Measurements from ENCODE around the gene STAC3. TPM values are rescaled to one million over a fixed set of nuclear protein-coding genes. Genes with fewer than 3 reads are reported as not detected.
"Not testable (repeated sequence)": the region's sequence is repeated elsewhere in the genome, so short reads cannot be mapped to it uniquely, and the experiment has no call there.

The STAC3 gene
- polyA plus RNA-seq (ENCODE audit: insufficient read length in 3 of 3): 1 to 10 TPM; 2.5 to 4.2 (median 3.3) TPM

- DNase-seq (ENCODE audit: low read depth in 3 of 3, low spot score in 2 of 3): no peak
Observed at GRCh38 chr12:57250956-57251355, at the start of gene STAC3. STAC3 (minus strand) TSS chr12:57251187; CDS start chr12:57249636, 1,551 bp downstream.

GRCh38 chr12:57299514-57300016 lies 48.6 kb upstream of the STAC3 start:
- DNase-seq (ENCODE audit: low read depth in 3 of 3, low spot score in 2 of 3): no peak

- no peak for DNase-seq (ENCODE audit: low read depth in 3 of 3, low spot score in 2 of 3)
Observed at GRCh38 chr12:57296291-57296690, 45.3 kb upstream of the STAC3 start.

DNA sequence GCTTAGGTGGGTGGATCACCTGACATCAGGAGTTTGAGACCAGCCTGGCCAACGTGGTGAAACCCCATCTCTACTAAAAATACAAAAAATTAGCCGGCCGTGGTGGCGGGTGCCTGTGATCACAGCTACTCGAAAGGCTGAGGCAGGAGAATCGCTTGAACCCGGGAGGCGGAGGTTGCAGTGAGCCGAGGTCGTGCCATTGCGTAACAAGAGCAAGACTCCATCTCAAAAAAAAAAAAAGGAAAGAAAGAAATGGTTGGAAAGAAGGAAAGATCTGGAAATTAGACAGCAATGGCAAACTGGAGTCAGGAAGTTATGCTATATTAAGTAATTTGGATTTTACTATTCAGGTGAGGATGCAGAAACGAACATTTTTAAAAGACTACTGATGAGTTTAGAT lies 31.1 kb upstream of the STAC3 start:
- DNase-seq (ENCODE audit: low read depth in 3 of 3, low spot score in 2 of 3): not testable (repeated sequence)

DNA sequence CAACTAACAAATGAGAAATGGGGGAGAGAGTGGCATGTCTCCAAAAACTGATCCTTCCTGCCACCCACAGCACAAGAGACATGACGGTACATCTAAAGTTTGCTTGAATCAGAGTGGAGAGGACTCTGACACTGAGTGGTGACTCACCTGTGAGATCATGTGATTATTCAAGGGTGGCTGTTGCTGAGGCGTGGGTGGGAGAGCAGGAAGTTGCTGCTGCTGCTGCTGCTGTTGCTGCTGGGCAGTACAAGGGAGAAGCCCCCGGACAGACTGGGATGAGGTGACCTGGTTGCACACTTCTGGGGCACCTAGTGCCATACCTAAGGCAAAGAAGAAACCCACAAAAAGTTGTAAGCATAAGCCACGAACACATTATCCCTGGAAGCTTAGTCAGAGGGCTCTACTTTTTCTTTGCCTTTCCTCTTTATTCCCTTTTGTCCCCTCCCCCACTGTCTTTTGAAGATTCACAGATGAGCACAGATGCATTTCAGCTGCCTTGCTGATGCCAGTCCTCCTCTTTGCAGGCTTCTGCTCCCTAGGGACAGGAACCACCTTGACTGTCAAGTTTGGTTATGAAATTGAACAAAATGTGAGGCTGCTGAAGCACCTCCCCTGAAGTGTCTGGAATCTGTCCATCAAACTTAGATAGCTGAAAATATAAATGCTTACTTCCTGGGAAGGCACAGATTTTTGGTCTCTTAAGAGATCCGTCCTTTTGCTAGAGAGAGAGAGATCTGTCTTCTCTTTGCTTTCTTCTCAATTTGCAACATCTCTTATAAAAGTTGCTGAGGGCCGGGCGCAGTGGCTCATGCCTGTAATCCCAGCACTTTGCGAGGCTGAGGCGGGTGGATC lies 29.4 kb upstream of the STAC3 start:
- DNase-seq (ENCODE audit: low read depth in 3 of 3, low spot score in 2 of 3): no peak

GRCh38 chr12:57278465-57279381 lies 27.7 kb upstream of the STAC3 start:
- no peak for DNase-seq (ENCODE audit: low read depth in 3 of 3, low spot score in 2 of 3)

DNA sequence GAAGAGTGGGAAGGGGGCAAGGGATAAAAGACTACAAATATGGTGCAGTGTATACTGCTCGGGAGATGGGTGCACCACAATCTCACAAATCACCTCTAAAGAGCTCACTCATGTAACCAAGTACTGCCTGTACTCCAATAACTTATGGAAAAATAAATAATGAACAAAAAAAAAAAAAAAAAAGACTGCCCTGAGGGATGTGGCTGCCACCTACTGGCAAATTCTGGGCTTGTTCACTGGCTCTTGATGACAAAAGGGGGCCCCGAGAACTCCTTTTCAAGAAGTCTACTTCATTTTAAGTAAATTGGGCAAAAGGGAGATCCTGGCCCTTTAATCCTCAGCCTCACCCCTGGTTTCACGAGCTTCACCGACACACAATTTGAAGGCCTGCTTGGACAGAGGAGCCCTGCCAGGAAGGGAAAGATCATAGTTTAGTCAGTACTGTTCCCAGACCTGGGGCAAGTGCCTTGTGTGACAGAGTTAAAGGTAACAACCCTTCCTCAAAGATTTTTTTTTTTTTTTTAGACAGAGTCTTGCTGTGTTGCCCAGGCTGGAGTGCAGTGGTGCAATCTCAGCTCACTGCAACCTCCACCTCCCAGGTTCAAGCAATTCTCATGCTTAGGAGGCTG lies 26.1 kb upstream of the STAC3 start:
- no peak for DNase-seq (ENCODE audit: low read depth in 3 of 3, low spot score in 2 of 3)

GRCh38 chr12:57276233-57276632 lies 25.2 kb upstream of the STAC3 start:
- not testable (repeated sequence) for DNase-seq (ENCODE audit: low read depth in 3 of 3, low spot score in 2 of 3)

GRCh38 chr12:57273516-57273915 lies 22.5 kb upstream of the STAC3 start:
- no peak for DNase-seq (ENCODE audit: low read depth in 3 of 3, low spot score in 2 of 3)

DNA sequence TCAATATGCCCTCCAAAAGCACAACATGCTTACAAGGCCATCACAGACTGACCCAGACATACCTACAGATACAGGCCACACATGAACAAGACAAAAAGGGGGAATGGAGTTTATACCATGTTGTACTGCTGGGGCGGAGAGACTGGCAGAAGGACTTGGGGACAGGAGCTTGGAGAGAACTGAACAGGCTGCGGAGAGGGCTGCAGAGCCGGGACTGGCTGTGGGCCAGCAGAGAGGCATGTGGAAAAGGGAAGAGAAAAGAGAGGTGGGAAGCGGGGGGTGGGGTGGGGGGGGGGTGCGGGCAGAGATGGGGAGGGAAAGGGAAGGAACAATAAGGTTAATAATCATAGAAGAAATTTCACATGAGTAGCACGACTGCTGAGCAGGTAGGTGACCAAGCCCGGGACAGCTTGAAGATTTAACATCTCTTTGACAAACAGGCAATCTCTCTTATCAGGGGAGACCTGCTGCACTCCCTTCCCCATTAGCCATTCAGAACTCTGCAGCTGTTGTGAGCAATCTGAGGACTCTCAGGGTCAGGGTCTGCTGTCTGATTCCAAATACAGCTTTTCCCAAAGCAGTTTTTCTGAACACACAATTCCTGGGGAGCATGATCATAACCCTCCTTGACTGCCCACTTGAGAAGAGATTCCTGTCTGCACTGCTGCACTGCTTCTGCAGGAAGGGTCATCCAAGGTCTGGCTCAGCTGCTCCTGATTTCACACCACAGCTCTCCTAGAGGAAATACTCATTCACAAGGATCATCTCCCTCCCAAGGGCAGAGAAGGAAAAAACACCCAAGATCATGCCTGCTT lies 21.6 kb upstream of the STAC3 start:
- DNase-seq (ENCODE audit: low read depth in 3 of 3, low spot score in 2 of 3): no peak

GRCh38 chr12:57270966-57271470 lies 20.0 kb upstream of the STAC3 start:
- DNase-seq (ENCODE audit: low read depth in 3 of 3, low spot score in 2 of 3): no peak

DNA sequence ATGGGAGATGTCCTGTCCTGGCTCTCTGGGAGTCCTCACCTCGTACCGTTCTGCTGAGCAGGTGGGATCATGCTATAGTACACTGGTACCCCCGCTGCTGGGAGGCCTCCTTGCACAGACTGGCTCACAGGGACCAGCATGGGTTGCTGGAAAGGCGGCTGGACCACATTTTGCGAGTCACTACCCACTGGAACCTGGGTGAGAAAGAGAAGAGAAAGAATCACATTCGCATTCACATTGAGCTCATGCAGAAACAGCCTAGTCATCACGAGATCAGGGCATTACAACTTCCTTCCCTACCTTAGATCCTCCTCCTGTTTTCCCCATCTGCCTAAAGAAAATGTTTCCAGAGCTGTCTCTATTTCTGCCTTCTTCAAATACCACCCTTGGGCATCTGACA lies 17.3 kb upstream of the STAC3 start:
- no peak for DNase-seq (ENCODE audit: low read depth in 3 of 3, low spot score in 2 of 3)

DNA sequence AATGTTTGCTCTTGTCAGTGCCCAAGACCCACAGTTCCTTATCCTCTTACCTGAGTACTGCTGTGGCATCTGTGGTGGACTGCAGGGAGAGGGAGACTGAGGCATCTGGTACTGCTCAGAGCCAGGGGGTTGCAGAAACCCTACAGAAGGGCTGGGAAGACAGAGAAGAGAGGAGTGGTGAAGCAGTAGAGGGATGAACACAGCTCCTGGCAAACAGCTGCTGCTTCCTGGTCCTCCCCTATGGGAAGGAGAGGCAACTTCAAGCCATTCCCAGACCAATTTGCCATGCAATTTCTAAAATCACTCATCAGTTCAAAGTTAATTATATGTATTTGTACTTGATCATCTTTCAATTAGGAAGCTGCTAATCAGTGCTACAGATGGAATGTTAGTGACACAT lies 15.7 kb upstream of the STAC3 start:
- DNase-seq (ENCODE audit: low read depth in 3 of 3, low spot score in 2 of 3): no peak

GRCh38 chr12:57263096-57263495 lies 12.1 kb upstream of the STAC3 start:
- no peak for DNase-seq (ENCODE audit: low read depth in 3 of 3, low spot score in 2 of 3)

DNA sequence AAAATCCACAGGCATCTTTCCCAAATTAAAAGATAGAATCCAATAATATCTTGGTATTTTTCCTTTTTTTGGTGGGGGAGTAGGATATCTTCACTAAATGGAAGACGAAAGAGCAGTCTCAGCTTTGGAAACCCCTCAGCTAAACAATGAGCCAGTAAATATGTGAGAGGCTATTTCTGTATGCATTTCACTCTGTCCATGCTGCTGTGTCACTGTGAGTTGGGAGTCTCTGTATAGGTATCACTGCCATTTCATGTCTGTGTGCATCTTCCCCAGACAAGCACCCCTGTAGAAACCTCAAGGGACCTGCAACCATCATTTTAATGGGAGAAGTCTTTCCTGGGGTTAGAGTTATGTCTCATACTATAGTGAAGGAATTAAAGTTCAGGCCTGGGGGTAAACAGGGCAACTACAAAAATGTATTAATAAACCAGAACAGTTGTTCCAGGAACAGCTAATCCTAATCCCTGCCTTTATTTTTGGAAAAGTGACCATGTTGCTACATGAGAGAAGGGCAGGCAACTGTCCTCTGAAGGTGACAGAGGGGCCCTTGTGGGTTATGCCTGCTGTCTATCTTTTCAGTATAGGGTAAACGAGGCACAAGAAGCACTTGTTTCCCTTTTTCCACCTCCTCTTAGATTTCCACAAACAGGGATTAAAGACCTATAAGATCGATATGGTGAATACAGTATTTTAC lies 11.3 kb upstream of the STAC3 start:
- no peak for DNase-seq (ENCODE audit: low read depth in 3 of 3, low spot score in 2 of 3)

DNA sequence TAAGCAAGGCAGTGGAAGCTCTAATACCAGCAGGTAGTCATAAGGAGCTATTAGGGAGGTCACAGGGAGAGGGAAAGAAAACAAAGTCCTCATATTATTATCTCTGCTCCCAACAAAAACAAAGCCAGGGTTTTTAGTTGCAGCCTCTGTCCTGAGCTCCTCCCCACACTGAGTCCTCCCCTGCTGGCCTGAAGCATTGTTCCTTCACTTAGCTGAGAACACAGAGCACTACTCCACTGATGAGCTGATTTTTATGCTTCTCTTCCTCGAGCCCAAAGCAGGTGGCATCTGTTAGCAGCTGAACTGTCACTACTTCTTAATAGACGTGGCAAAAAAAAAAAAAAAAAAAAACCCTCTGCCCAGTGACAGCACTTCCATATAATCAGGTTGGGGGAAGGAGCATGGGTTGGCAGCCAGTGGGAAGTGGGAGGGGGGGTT lies 10.5 kb upstream of the STAC3 start:
- no peak for DNase-seq (ENCODE audit: low read depth in 3 of 3, low spot score in 2 of 3)

- DNase-seq (ENCODE audit: low read depth in 3 of 3, low spot score in 2 of 3): no peak
Observed at GRCh38 chr12:57260366-57260765, 9.4 kb upstream of the STAC3 start.

DNA sequence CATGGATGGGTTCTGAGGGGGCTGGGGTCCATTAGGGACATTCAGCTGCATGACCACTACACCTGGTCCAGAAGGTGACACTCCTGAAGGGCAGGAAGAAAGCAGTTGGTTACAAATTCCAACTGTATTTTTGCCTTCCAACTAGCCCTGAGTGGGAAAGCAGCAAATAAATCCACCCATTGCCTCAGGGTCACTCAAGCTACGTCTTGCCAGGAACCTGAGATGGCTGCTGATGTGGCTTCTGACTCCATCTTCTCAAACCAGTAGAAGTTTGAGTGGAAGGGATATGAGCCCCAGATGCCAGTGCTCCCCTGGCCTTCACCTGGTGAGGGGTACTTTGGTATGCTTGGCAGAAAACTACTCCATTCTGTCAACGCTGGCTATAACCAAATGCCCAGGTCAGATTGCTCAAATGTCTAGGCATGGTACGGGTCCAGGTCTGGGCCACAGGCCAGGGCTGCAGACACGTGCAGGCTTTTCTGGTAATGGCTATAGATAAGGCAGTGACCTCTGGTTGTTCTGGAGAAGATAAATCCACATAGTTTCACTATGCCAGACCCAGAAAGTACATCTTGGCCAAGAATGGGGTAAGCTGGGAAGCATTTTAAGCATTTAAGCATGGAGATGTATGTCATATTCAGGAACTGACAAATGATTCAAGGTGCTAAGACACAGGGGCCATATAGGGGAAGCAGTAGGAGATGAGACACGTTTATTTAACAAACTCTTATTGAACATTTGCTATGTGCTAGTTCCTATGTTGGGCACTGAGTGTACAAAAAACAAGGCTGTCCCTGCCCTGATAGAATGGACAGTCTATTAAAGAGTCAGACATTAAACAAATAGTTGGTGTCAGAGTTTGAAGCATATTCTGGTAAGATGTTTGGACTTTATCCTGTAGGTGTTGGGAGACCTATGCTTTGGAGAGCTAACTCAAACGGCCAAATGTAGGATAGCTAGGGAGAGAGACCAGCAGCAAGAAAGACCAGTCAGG lies 8.3 kb upstream of the STAC3 start:
- no peak for DNase-seq (ENCODE audit: low read depth in 3 of 3, low spot score in 2 of 3)

Data from right renal cortex interstitium (tissue), 3 donors.